MCF 10A (cell line): ENCODE data around the gene SNTG2. TPM values are rescaled to one million over a fixed set of nuclear protein-coding genes. Genes with fewer than 3 reads are reported as not detected.

Experiments used
- BruUV-seq: library from RNA; stranded (reverse); fragments of 400-500 nt; replicated peaks from 2 replicates; lab custom pipeline; 2021; lab: Mats Ljungman, UMichigan
- CTCF ChIA-PET: fragments of 300-600 bp; sonication (Branson Sonifier 250); formaldehyde crosslinking; extraction: SDS; loops from one replicate; lab custom pipeline; 2021; ENCODE audit warnings: antibody characterized with exemption, inconsistent platforms; lab: Yijun Ruan, JAX
- POLR2A ChIA-PET: fragments of 300-600, 350-650 bp; sonication (Branson Sonifier 250); formaldehyde crosslinking; extraction: SDS; loops from one replicate; lab custom pipeline; 2020; ENCODE audit warnings: antibody characterized with exemption, inconsistent platforms; lab: Yijun Ruan, JAX
- DNase-seq: peaks from one replicate; pipeline ENCODE4 v3.0.0-alpha.2; 2018; ENCODE audit not compliant: unreplicated experiment
- H3K27ac Mint-ChIP-seq: one replicate; pipeline ENCODE4 v1.8.0; 2022; ENCODE audit warnings: mild to moderate bottlenecking, low read depth, mixed read lengths; ENCODE audit not compliant: unreplicated experiment
- H3K27me3 Mint-ChIP-seq: one replicate; pipeline ENCODE4 v1.8.0; 2022; ENCODE audit warnings: mixed read lengths; ENCODE audit not compliant: insufficient read depth, unreplicated experiment
- H3K36me3 Mint-ChIP-seq: one replicate; pipeline ENCODE4 v1.8.0; 2022; ENCODE audit warnings: mild to moderate bottlenecking, moderate library complexity, mixed read lengths; ENCODE audit not compliant: insufficient read depth, unreplicated experiment
- H3K4me1 Mint-ChIP-seq: one replicate; pipeline ENCODE4 v1.8.0; 2022; ENCODE audit warnings: mixed read lengths; ENCODE audit not compliant: insufficient read depth, unreplicated experiment
- H3K4me3 Mint-ChIP-seq: one replicate; pipeline ENCODE4 v1.8.0; 2022; ENCODE audit warnings: mild to moderate bottlenecking, moderate library complexity, mixed read lengths; ENCODE audit not compliant: unreplicated experiment
- H3K9me3 Mint-ChIP-seq: one replicate; pipeline ENCODE4 v1.8.0; 2022; ENCODE audit warnings: mixed read lengths; ENCODE audit not compliant: unreplicated experiment
- CTCF ChIP-seq: fragments of 200-600 bp; IDR thresholded peaks from one replicate; pipeline ENCODE4 v1.8.0; 2022; ENCODE audit warnings: antibody characterized with exemption, mild to moderate bottlenecking; ENCODE audit not compliant: unreplicated experiment
- intact Hi-C: fragments of 100-400 bp; cut with micrococcal nuclease; formaldehyde crosslinking; loops from 2 replicates; pipeline ENCODE4 v1.14.1; 2022
- total RNA-seq: library from RNA; stranded (reverse); gene quantifications from 2 replicates; pipeline ENCODE4 v1.2.3, GENCODE V29; 2022

SNTG2 gene
- total RNA-seq, 1 experiment from 2014 or later, result not detected

GRCh38 chr2:980176-980575 lies 29.5 kb downstream of the SNTG2 start:
- no peak for DNase-seq
- POLR2A ChIA-PET, result no interaction called here
- Mint-ChIP-seq H3K4me3 (no peak overlapping the region), H3K9me3 (no peaks in the 10 kb centered on the region), H3K4me1 (peaks cover under 1% of the 10 kb centered on the region), H3K36me3 (no peaks in the 10 kb centered on the region), H3K27me3 (peaks cover 30% of the 10 kb centered on the region), H3K27ac (no peak overlapping the region)
- TF ChIP-seq CTCF, result no peak
- CTCF ChIA-PET, result no interaction called here
- intact Hi-C loops, result no loop called here
- BruUV-seq, result no TSS peak

- H3K36me3 Mint-ChIP-seq, result no peaks in the 10 kb centered on the region
- H3K4me1 Mint-ChIP-seq, result no peaks in the 10 kb centered on the region
- no TSS peak for BruUV-seq
- H3K4me3 Mint-ChIP-seq, result no peak overlapping the region
- ChIA-PET CTCF (interaction anchor here (0.6 kb wide), 1 partner anchor 315 kb away, joined by 4 read pairs; no protein-coding TSS in a partner anchor), POLR2A (no interaction called here)
- no peak for TF ChIP-seq CTCF
- DNase-seq, result no peak
- H3K27me3 Mint-ChIP-seq, result peaks cover 41% of the 10 kb centered on the region
- no peak overlapping the region for H3K27ac Mint-ChIP-seq
- H3K9me3 Mint-ChIP-seq, result no peaks in the 10 kb centered on the region
- intact Hi-C loops, result no loop called here
Measured at GRCh38 chr2:981258-981657, 30.6 kb downstream of the SNTG2 start.

GRCh38 chr2:981759-982158 lies 31.1 kb downstream of the SNTG2 start:
- Mint-ChIP-seq H3K27ac (no peak overlapping the region), H3K4me1 (no peaks in the 10 kb centered on the region), H3K27me3 (peaks cover 41% of the 10 kb centered on the region), H3K4me3 (no peak overlapping the region), H3K9me3 (no peaks in the 10 kb centered on the region), H3K36me3 (no peaks in the 10 kb centered on the region)
- DNase-seq, result no peak
- no peak for TF ChIP-seq CTCF
- intact Hi-C loops, result no loop called here
- BruUV-seq, result no TSS peak
- ChIA-PET POLR2A (no interaction called here), CTCF (no interaction called here)

- Mint-ChIP-seq H3K4me1 (no peaks in the 10 kb centered on the region), H3K4me3 (no peak overlapping the region), H3K9me3 (peaks cover 6% of the 10 kb centered on the region), H3K27me3 (peaks cover 41% of the 10 kb centered on the region), H3K36me3 (no peaks in the 10 kb centered on the region), H3K27ac (no peak overlapping the region)
- TF ChIP-seq CTCF, result no peak
- BruUV-seq, result no TSS peak
- DNase-seq, result no peak
- CTCF ChIA-PET, result interaction anchor here (0.7 kb wide), 1 partner anchor 156 kb away, joined by 3 read pairs; no protein-coding TSS in a partner anchor
- intact Hi-C loops, result no loop called here
- POLR2A ChIA-PET, result no interaction called here
Measured at GRCh38 chr2:985317-985898, 34.8 kb downstream of the SNTG2 start.
